CD14-positive monocyte (primary cell): ENCODE results near the gene FBXL13. TPM values are rescaled to one million over a fixed set of nuclear protein-coding genes. Genes with fewer than 3 reads are reported as not detected.
"Not testable (repeated sequence)": the region's sequence is repeated elsewhere in the genome, so short reads cannot be mapped to it uniquely, and the experiment has no call there.

Experiments used
- DNase-seq, 3 donors: peaks; one replicate each; pipeline ENCODE4 v3.0.0-alpha.2; 2011 to 2022
- H2AFZ ChIP-seq: 2 replicates; pipeline ENCODE4 v1.6.0; 2012; ENCODE audit warnings: mild to moderate bottlenecking, low read depth, low read length, inconsistent platforms; ENCODE audit not compliant: insufficient read depth, poor library complexity, severe bottlenecking
- H3K27ac ChIP-seq, 2 donors: 1 replicate in 1 of 2; 2 replicates in 1 of 2; pipeline ENCODE4 v1.5.1; 2012 to 2013; ENCODE audit warnings: low read length in 2 of 2, control low read depth in 1 of 2, inconsistent platforms in 1 of 2, low read depth in 1 of 2, mild to moderate bottlenecking in 1 of 2
- H3K27me3 ChIP-seq, 2 donors: one replicate each; pipeline versions ENCODE4 v1.6.0 to v1.6.1; 2011 to 2013; ENCODE audit warnings: low read length in 2 of 2; ENCODE audit not compliant: control insufficient read depth in 2 of 2, insufficient read depth in 2 of 2
- H3K36me3 ChIP-seq, 2 donors: replicated peaks in 1 of 2; 1 replicate in 1 of 2; 2 replicates in 1 of 2; pipeline versions ENCODE4 v1.5.1 to v1.6.1; 2012 to 2013; ENCODE audit warnings: low read length in 2 of 2, control low read depth in 1 of 2, inconsistent platforms in 1 of 2, mild to moderate bottlenecking in 1 of 2; ENCODE audit not compliant: insufficient read depth in 2 of 2, control insufficient read depth in 1 of 2
- H3K4me1 ChIP-seq, 2 donors: 1 replicate in 1 of 2; 2 replicates in 1 of 2; pipeline versions ENCODE4 v1.5.1 to v1.6.1; 2012 to 2013; ENCODE audit warnings: low read length in 2 of 2, control low read depth in 1 of 2, inconsistent platforms in 1 of 2, mild to moderate bottlenecking in 1 of 2, moderate library complexity in 1 of 2; ENCODE audit not compliant: insufficient read depth in 2 of 2, control insufficient read depth in 1 of 2
- H3K4me2 ChIP-seq: replicated peaks from 2 replicates; pipeline ENCODE3; 2012; ENCODE audit warnings: low read length, moderate library complexity, mild to moderate bottlenecking; ENCODE audit not compliant: poor library complexity, severe bottlenecking; ENCODE audit errors: extremely low read depth
- H3K4me3 ChIP-seq, 3 experiments: fragments of 200-600 bp in 1 of 3; sonication (generic) in 1 of 3; replicated peaks in 1 of 3; 1 replicate in 2 of 3; 2 replicates in 1 of 3; pipeline ENCODE4 v1.5.1; 2011 to 2013; ENCODE audit warnings: low read length in 3 of 3, mild to moderate bottlenecking in 3 of 3, control low read depth in 2 of 3, low read depth in 2 of 3, inconsistent platforms in 1 of 3, moderate library complexity in 1 of 3
- H3K79me2 ChIP-seq: 2 replicates; pipeline ENCODE4 v1.6.0; 2012; ENCODE audit warnings: mild to moderate bottlenecking, control low read depth, inconsistent platforms, low read length, moderate library complexity; ENCODE audit not compliant: insufficient read depth
- H3K9ac ChIP-seq: 2 replicates; pipeline ENCODE4 v1.6.0; 2017; ENCODE audit warnings: low read length, mild to moderate bottlenecking; ENCODE audit not compliant: insufficient read depth, poor library complexity, severe bottlenecking
- H3K9me3 ChIP-seq, 2 donors: replicated peaks in 1 of 2; 1 replicate in 1 of 2; 2 replicates in 1 of 2; pipeline versions ENCODE4 v1.5.1 to v1.6.1; 2012 to 2013; ENCODE audit warnings: low read length in 2 of 2, control low read depth in 1 of 2; ENCODE audit not compliant: control insufficient read depth in 1 of 2, insufficient read depth in 1 of 2
- H4K20me1 ChIP-seq: 2 replicates; pipeline ENCODE4 v1.6.0; 2012; ENCODE audit warnings: mild to moderate bottlenecking, low read length, control low read depth, moderate library complexity; ENCODE audit not compliant: insufficient read depth
- H3K27ac Mint-ChIP-seq, 7 donors: one replicate each; pipeline ENCODE4 v1.8.0; 2020; ENCODE audit warnings: mild to moderate bottlenecking in 7 of 7, mixed read lengths in 7 of 7, moderate library complexity in 6 of 7, inconsistent platforms in 2 of 7
- H3K27me3 Mint-ChIP-seq, 3 donors: one replicate each; pipeline ENCODE4 v1.8.0; 2021 to 2022; ENCODE audit warnings: low read depth in 3 of 3, mild to moderate bottlenecking in 3 of 3, mixed read lengths in 3 of 3, moderate library complexity in 3 of 3, inconsistent platforms in 1 of 3
- H3K36me3 Mint-ChIP-seq, 2 donors: one replicate each; pipeline ENCODE4 v1.8.0; 2020; ENCODE audit warnings: mixed read lengths in 2 of 2, inconsistent platforms in 1 of 2, mild to moderate bottlenecking in 1 of 2
- H3K4me1 Mint-ChIP-seq: one replicate; pipeline ENCODE4 v1.8.0; 2020; ENCODE audit warnings: mild to moderate bottlenecking, mixed read lengths
- H3K4me3 Mint-ChIP-seq, 2 donors: one replicate each; pipeline ENCODE4 v1.8.0; 2020; ENCODE audit warnings: mild to moderate bottlenecking in 2 of 2, mixed read lengths in 2 of 2, moderate library complexity in 1 of 2
- H3K9me3 Mint-ChIP-seq, 7 donors: one replicate each; pipeline ENCODE4 v1.8.0; 2020 to 2022; ENCODE audit warnings: mixed read lengths in 7 of 7, mild to moderate bottlenecking in 6 of 7, moderate library complexity in 6 of 7, inconsistent platforms in 2 of 7
- CTCF ChIP-seq: fragments of 200-600 bp; IDR thresholded peaks from one replicate; pipeline ENCODE4 v1.8.0; 2022; ENCODE audit warnings: antibody characterized with exemption, mild to moderate bottlenecking
- WGBS: methylation state at CpG from one replicate; pipeline ENCODE4 v1.1.5; 2013; ENCODE audit warnings: missing lambda C conversion rate; ENCODE audit not compliant: insufficient coverage; 5-methylcytosine and 5-hydroxymethylcytosine counted together
- intact Hi-C, 2 donors: fragments of 100-400 bp; cut with micrococcal nuclease; formaldehyde crosslinking; loops; one replicate each; pipeline versions ENCODE4 v1.15.0 to v1.15.1; 2023
- polyA plus RNA-seq, 3 donors: library from polyadenylated mRNA; depleted of rRNA in 1 of 3; unstranded in 2 of 3; stranded (reverse) in 1 of 3; fragments of 300-500 nt in 2 of 3; fragments of >200 nt in 1 of 3; fragmentation: Illumina TruSeq in 2 of 3; gene quantifications; 1 replicate in 2 of 3; 2 replicates in 1 of 3; pipeline ENCODE4 v1.2.3, GENCODE V29; 2012 to 2021

FBXL13 gene
- polyA plus RNA-seq, 3 donors = 0.05 TPM; not detected in 2

- no peaks in the 10 kb centered on the region for H3K9me3 ChIP-seq
- Mint-ChIP-seq H3K36me3 (no peaks in the 10 kb centered on the region), H3K4me1 (peaks cover 16% of the 10 kb centered on the region), H3K27ac (peak overlapping the region in 5 of 7 donors; percentile 7 to 72 (median 41)), H3K4me3 (no peak overlapping the region), H3K27me3 (peaks cover 0 to 2% (median 0%) of the 10 kb centered on the region in 3 donors), H3K9me3 (peaks cover 0 to 8% (median 2%) of the 10 kb centered on the region in 7 donors)
- H3K36me3 ChIP-seq = no peaks in the 10 kb centered on the region
- H3K4me2 ChIP-seq = no peak overlapping the region
- no peak overlapping the region for H3K27ac ChIP-seq
- no peak for TF ChIP-seq CTCF
- H4K20me1 ChIP-seq = no peaks in the 10 kb centered on the region
- no peaks in the 10 kb centered on the region for H3K79me2 ChIP-seq
- H3K4me3 ChIP-seq = no peak overlapping the region
- DNase-seq = peak; percentile 27 to 65 (median 44)
- WGBS = 38% methylated on average over 5 of the region's 6 CpGs
- peaks cover 6% of the 10 kb centered on the region in 2 donors for H3K4me1 ChIP-seq
- intact Hi-C loops = loop anchor here in 1 of 2 donors (5.0 kb wide), 1 partner anchor 71 kb away; no protein-coding TSS in a partner anchor
- H3K9ac ChIP-seq = no peak overlapping the region
- H2AFZ ChIP-seq = peak overlapping the region; percentile 17
- H3K27me3 ChIP-seq = no peaks in the 10 kb centered on the region
Observed at GRCh38 chr7:102978284-102978683, 96.3 kb downstream of the FBXL13 start.

GRCh38 chr7:102977586-102977985 lies 97.0 kb downstream of the FBXL13 start:
- intact Hi-C loops = loop anchor here in 1 of 2 donors (5.0 kb wide), 1 partner anchor 70 kb away; no protein-coding TSS in a partner anchor
- H3K27ac Mint-ChIP-seq = not testable (repeated sequence)
- no CpG with 5 or more reads among the region's 4 CpGs for WGBS

More at GRCh38 chr7:102977586-102977985, 97.0 kb downstream of the FBXL13 start:
- H3K36me3 Mint-ChIP-seq, H3K27me3 Mint-ChIP-seq, H3K36me3 ChIP-seq, H4K20me1 ChIP-seq, H3K4me3 ChIP-seq, H3K4me3 Mint-ChIP-seq, H3K27me3 ChIP-seq, H3K79me2 ChIP-seq, DNase-seq, H3K27ac ChIP-seq, H2AFZ ChIP-seq, H3K9ac ChIP-seq, H3K4me1 ChIP-seq, H3K9me3 ChIP-seq, H3K9me3 Mint-ChIP-seq, H3K4me2 ChIP-seq: not testable (repeated sequence)
- peaks cover 21% of the 10 kb centered on the region for H3K4me1 Mint-ChIP-seq
